Activated CD8-positive, alpha-beta T cell treated with anti-CD3 and anti-CD28 coated beads for 36 hours (primary cell): ENCODE measurements around the gene JRKL. TPM values are rescaled to one million over a fixed set of nuclear protein-coding genes. Genes with fewer than 3 reads are reported as not detected.
A peak's percentile ranks its signal among the peaks of the same experiment; 100 is the strongest.

ENCODE experiments used
- ATAC-seq: fragments of 200-7000 bp; cut with Tn5 transposase; one replicate; pipeline ENCODE4 v1.10.0; 2021; ENCODE audit warnings: mild to moderate bottlenecking, moderate library complexity
- CTCF ChIA-PET: fragments of 350-600 bp; sonication (Branson Sonifier 250); formaldehyde crosslinking; loops from one replicate; lab custom pipeline; 2021; ENCODE audit warnings: antibody characterized with exemption; lab: Charles Lee
- POLR2A ChIA-PET: fragments of 350-600 bp; sonication (Branson Sonifier 250); formaldehyde crosslinking; loops from one replicate; lab custom pipeline; 2021; ENCODE audit warnings: antibody characterized with exemption; lab: Charles Lee
- DNase-seq: peaks from one replicate; pipeline ENCODE4 v3.0.0-alpha.2; 2020
- H3K27ac Mint-ChIP-seq: one replicate; pipeline ENCODE4 v1.8.0; 2021; ENCODE audit warnings: mild to moderate bottlenecking, mixed read lengths
- H3K27me3 Mint-ChIP-seq: one replicate; pipeline ENCODE4 v1.8.0; 2021; ENCODE audit warnings: mixed read lengths
- H3K36me3 Mint-ChIP-seq: one replicate; pipeline ENCODE4 v1.8.0; 2021; ENCODE audit warnings: low read depth, mixed read lengths
- H3K4me1 Mint-ChIP-seq: one replicate; pipeline ENCODE4 v1.8.0; 2021; ENCODE audit warnings: low read depth, mixed read lengths
- H3K4me3 Mint-ChIP-seq: one replicate; pipeline ENCODE4 v1.8.0; 2021; ENCODE audit warnings: mild to moderate bottlenecking, moderate library complexity, mixed read lengths
- H3K9me3 Mint-ChIP-seq: one replicate; pipeline ENCODE4 v1.8.0; 2021; ENCODE audit warnings: mixed read lengths
- CTCF ChIP-seq: fragments of 200-600 bp; IDR thresholded peaks from one replicate; pipeline ENCODE4 v1.8.0; 2022; ENCODE audit warnings: antibody characterized with exemption, mild to moderate bottlenecking
- intact Hi-C: fragments of 100-400 bp; cut with micrococcal nuclease; formaldehyde crosslinking; loops from one replicate; pipeline ENCODE4 v1.10.0; 2022
- total RNA-seq, 2 experiments: library from RNA; stranded (reverse); gene quantifications; one replicate each; pipeline ENCODE4 v1.2.3, GENCODE V29; 2021

JRKL gene
- total RNA-seq, 2 experiments from 2014 or later: 13.3 to 13.5 TPM

DNA sequence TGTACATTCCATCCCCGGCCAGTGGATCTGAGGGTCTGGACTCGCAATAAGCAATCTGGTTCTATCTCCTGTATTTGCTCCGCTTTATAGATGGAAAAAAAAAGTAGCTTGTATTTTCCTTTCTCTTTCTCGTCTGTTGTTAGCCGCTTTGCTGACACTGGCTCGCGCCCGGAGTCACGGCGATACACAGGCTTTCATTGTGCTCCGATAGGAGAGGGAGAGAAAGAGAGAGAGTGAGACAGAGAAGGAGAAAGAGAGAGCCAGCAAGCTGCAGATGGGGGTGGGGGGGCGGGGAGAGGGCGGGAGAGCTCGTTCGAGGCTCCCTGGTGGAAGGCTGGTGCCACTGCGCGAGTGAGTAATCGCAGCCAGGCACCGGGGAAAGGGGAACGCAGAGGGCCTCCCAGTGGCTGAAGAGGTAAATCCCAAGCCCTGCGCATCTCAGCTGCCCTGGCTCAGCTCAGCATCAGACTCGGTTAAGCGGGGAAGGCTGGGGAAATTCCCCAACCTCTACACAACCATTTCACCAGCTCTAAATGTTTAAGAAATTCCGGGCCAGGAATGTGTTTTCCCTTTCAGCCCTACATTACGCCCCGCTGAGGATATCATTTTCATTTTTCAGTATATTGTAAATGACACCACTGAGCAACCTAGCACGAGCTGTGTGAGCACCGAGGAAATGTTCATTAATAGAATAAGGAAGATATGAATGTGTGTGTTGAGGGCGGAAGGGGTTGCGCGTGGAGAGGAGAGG is 46.7 kb upstream of the JRKL start, which contains the start of gene MAML2:
TSS of gene MAML2 (minus strand) at position 235 of the 751 bp plus-strand sequence. CDS start 1,300 bp downstream, outside the sequence.
- H3K27ac Mint-ChIP-seq: peak within 1 kb of the TSS; percentile 94
- peak; percentile 84 for ATAC-seq
- peak; percentile 96 for DNase-seq
- peaks cover 23% of the 10 kb centered on the region for H3K4me1 Mint-ChIP-seq
- peak within 1 kb of the TSS; percentile 86 for H3K4me3 Mint-ChIP-seq
- H3K27me3 Mint-ChIP-seq: no peaks in the 10 kb centered on the region
- peak; percentile 85 for TF ChIP-seq CTCF
- CTCF ChIA-PET: interaction anchor here (0.6 to 8.5 kb wide), 91 partner anchors 8 to 554 kb away, joined by 3 to 132 read pairs (median 5); partner anchors contain the start of genes CCDC82, CEP57, FAM76B and JRKL
- no peaks in the 10 kb centered on the region for H3K9me3 Mint-ChIP-seq
- intact Hi-C loops: loop anchor here (2.0 to 5.0 kb wide), 6 partner anchors 49 to 331 kb away; partner anchors contain the start of gene JRKL
- POLR2A ChIA-PET: interaction anchor here (0.6 to 3.3 kb wide), 30 partner anchors 14 to 796 kb away, joined by 3 to 12 read pairs (median 4); partner anchors contain the start of genes CCDC82 and JRKL
- peaks cover 17% of the 10 kb centered on the region for H3K36me3 Mint-ChIP-seq

DNA sequence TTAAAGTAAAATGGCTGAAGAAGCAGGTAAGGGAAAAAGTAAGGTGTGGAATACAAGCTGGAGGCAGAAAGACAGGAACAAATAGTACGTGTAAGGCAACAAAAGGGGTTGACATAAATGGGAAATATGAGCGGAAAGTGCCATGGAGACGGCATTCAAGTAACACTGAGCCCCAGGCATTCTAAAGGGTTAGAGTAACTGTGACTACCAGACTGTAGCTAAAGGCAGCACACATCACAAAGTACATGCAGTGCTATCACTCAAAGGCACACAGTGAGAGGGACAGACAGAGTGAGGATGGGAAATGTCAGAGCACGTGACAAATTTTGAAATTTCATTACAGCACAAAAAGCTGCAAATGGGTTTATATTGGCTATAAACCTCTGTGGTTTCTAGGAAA is 33.0 kb upstream of the JRKL start:
- H3K36me3 Mint-ChIP-seq: peaks cover 39% of the 10 kb centered on the region

DNA sequence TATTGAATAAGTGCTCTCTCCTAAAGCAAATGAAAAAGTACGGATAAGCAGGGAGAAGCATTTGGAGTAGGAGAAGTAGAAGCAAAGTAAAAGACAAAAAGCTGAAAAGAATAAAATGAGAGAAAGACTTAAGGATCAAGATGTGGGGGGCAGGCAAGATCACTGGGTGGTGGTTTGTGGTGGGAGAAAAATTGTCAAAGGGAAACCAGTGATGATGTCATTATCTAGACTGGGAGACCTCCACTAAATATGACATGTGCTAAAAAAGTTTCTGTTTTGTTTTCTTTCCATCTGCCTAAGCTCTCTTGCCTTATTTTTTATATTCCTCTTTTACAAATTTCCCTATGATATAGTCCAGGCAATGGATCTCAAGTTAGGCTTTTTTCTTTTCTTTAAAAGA is 32.0 kb upstream of the JRKL start:
- ChIA-PET CTCF (interaction anchor here (1.0 to 2.7 kb wide), 4 partner anchors 11 to 169 kb away, joined by 3 to 27 read pairs (median 6); partner anchors contain the start of gene MAML2), POLR2A (interaction anchor here (0.8 to 2.1 kb wide), 2 partner anchors 14 to 17 kb away, joined by 3 to 10 read pairs; no protein-coding TSS in a partner anchor)
- H3K4me3 Mint-ChIP-seq: peak overlapping the region; percentile 9
- H3K27ac Mint-ChIP-seq: peak overlapping the region; percentile 73
- TF ChIP-seq CTCF: no peak
- intact Hi-C loops: no loop called here
- no peaks in the 10 kb centered on the region for H3K27me3 Mint-ChIP-seq
- H3K9me3 Mint-ChIP-seq: no peaks in the 10 kb centered on the region
- peaks cover 34% of the 10 kb centered on the region for H3K4me1 Mint-ChIP-seq
- ATAC-seq: peak; percentile 92
- DNase-seq: peak; percentile 59
- H3K36me3 Mint-ChIP-seq: peaks cover 40% of the 10 kb centered on the region

More for the DNA sequence above, 33.0 kb upstream of the JRKL start:
- Mint-ChIP-seq H3K4me1 (peaks cover 34% of the 10 kb centered on the region), H3K27me3 (no peaks in the 10 kb centered on the region), H3K4me3 (no peak overlapping the region), H3K9me3 (no peaks in the 10 kb centered on the region), H3K27ac (no peak overlapping the region)
- ATAC-seq (no peak), DNase-seq (no peak)
- CTCF ChIA-PET: interaction anchor here (1.3 to 2.7 kb wide), 3 partner anchors 14 to 168 kb away, joined by 3 to 27 read pairs (median 9); partner anchors contain the start of gene MAML2
- no peak for TF ChIP-seq CTCF
- intact Hi-C loops: no loop called here
- POLR2A ChIA-PET: interaction anchor here (1.0 to 2.1 kb wide), 2 partner anchors 13 to 16 kb away, joined by 3 to 10 read pairs; partner anchors contain the start of gene MAML2

GRCh38 chr11:96358321-96358720 is 31.5 kb upstream of the JRKL start:
- POLR2A ChIA-PET: interaction anchor here (0.8 to 2.1 kb wide), 2 partner anchors 14 to 18 kb away, joined by 3 to 10 read pairs; no protein-coding TSS in a partner anchor
- no peaks in the 10 kb centered on the region for H3K27me3 Mint-ChIP-seq
- peaks cover 40% of the 10 kb centered on the region for H3K36me3 Mint-ChIP-seq
- DNase-seq: no peak
- no peak for TF ChIP-seq CTCF
- no peaks in the 10 kb centered on the region for H3K9me3 Mint-ChIP-seq
- H3K4me1 Mint-ChIP-seq: peaks cover 34% of the 10 kb centered on the region
- peak overlapping the region; percentile 73 for H3K27ac Mint-ChIP-seq
- H3K4me3 Mint-ChIP-seq: peak overlapping the region; percentile 9
- CTCF ChIA-PET: interaction anchor here (1.0 to 2.7 kb wide), 4 partner anchors 11 to 169 kb away, joined by 3 to 27 read pairs (median 6); partner anchors contain the start of gene MAML2
- intact Hi-C loops: no loop called here
- ATAC-seq: peak; percentile 44
